Fibroblast of pulmonary artery (primary cell): ENCODE results near the gene EFCAB12.

Source experiments
- DNase-seq: peaks from one replicate; pipeline ENCODE4 v3.0.0-alpha.2; 2010; ENCODE audit warnings: low read depth
- H3K4me3 ChIP-seq: replicated peaks from 2 replicates; pipeline ENCODE4 v1.5.1; 2011; ENCODE audit warnings: low read depth, mild to moderate bottlenecking, control low read depth, low read length, moderate library complexity
- TF ChIP-seq, protein P1 (sequence below): IDR thresholded peaks from 2 replicates; pipeline ENCODE4 v1.5.1; 2011; ENCODE audit warnings: mild to moderate bottlenecking, control low read depth, low read length, inconsistent platforms; ENCODE audit errors: missing control alignments

EFCAB12 gene

DNA sequence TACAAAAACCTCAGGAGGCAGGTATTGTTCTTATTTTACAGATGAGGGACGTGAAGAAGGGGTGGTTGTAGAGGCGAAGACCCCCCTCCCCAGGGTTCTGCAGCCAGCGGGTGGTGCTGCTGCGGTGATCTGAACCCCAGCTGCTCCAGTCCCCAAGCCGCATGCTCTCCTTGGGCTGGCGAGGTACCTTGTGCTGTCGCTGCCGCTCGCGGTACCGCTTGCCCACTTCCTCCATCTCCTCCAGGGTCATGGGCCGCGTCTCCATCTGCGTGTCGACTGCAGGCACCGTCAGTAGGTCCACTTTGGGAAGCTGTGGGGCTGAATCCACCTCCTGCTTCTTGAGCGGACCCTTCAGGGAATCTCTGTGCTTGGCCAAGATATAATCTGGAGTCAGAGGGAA, 17.5 kb downstream of the EFCAB12 start:
- TF ChIP-seq, protein P1, sequence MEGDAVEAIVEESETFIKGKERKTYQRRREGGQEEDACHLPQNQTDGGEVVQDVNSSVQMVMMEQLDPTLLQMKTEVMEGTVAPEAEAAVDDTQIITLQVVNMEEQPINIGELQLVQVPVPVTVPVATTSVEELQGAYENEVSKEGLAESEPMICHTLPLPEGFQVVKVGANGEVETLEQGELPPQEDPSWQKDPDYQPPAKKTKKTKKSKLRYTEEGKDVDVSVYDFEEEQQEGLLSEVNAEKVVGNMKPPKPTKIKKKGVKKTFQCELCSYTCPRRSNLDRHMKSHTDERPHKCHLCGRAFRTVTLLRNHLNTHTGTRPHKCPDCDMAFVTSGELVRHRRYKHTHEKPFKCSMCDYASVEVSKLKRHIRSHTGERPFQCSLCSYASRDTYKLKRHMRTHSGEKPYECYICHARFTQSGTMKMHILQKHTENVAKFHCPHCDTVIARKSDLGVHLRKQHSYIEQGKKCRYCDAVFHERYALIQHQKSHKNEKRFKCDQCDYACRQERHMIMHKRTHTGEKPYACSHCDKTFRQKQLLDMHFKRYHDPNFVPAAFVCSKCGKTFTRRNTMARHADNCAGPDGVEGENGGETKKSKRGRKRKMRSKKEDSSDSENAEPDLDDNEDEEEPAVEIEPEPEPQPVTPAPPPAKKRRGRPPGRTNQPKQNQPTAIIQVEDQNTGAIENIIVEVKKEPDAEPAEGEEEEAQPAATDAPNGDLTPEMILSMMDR: no peak
- no peak overlapping the region for H3K4me3 ChIP-seq
- no peak for DNase-seq

DNA sequence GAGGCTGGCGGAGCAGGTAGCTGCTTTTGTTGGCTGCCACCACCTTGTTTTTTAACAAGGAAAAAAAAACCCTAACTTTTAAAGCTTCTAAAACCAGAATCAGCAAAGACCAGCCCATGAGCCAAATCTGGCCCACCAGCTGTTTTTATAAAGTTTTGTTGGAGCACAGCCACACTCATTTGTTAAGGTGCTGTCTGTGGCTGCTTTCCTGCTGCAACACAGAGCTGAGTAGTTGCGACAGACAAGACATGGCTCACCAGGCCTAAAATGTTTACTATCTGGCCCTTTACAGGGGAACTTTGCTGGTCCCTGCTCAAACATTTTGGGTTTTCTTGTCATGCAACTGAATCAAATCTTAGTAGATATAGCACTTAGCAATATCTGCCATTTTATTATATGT, 18.9 kb downstream of the EFCAB12 start:
- TF ChIP-seq, protein P1: no peak
- DNase-seq: peak; percentile 84

GRCh38 chr3:129404610-129405009, 23.8 kb downstream of the EFCAB12 start:
- no peak for DNase-seq
- TF ChIP-seq, protein P1: no peak
- no peak overlapping the region for H3K4me3 ChIP-seq

More for the DNA sequence above, 18.9 kb downstream of the EFCAB12 start:
- no peak overlapping the region for H3K4me3 ChIP-seq

GRCh38 chr3:129404130-129404529, 24.3 kb downstream of the EFCAB12 start:
- no peak for DNase-seq
- no peak overlapping the region for H3K4me3 ChIP-seq
- TF ChIP-seq, protein P1: no peak

GRCh38 chr3:129403450-129403849, 25.0 kb downstream of the EFCAB12 start:
- TF ChIP-seq, protein P1: no peak
- DNase-seq: no peak
- H3K4me3 ChIP-seq: no peak overlapping the region

- H3K4me3 ChIP-seq: no peak overlapping the region
- DNase-seq: no peak
- TF ChIP-seq, protein P1: no peak
Observed at GRCh38 chr3:129402616-129403015, 25.8 kb downstream of the EFCAB12 start.

DNA sequence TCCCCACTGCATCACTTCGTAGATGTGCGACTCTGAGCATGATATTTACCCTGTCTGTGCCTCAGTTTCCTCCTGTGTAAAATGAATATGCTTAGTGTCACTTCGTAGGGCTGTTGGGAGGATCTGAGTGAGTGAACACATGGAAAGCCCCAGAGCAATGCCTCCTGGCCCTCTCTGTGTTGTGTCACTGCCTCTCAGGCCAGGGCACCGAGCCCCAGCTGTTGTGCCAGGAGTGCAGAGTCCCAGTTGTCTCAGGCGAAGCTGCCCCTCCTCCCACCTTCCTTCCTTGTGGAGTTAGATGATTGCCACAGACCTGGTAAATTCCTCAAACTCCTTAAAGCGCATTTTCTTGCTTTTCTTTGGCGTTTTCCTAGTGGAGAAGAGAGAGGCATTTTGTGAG, 26.2 kb downstream of the EFCAB12 start:
- TF ChIP-seq, protein P1: no peak
- H3K4me3 ChIP-seq: no peak overlapping the region
- no peak for DNase-seq
